Embryonic facial prominence (tissue), 1 donor: ENCODE data around the gene PLXNC1.

Source experiments
- DNase-seq: peaks from one replicate; pipeline ENCODE4 v3.0.0-alpha.2; 2016; ENCODE audit errors: extremely low spot score

The PLXNC1 gene

DNA sequence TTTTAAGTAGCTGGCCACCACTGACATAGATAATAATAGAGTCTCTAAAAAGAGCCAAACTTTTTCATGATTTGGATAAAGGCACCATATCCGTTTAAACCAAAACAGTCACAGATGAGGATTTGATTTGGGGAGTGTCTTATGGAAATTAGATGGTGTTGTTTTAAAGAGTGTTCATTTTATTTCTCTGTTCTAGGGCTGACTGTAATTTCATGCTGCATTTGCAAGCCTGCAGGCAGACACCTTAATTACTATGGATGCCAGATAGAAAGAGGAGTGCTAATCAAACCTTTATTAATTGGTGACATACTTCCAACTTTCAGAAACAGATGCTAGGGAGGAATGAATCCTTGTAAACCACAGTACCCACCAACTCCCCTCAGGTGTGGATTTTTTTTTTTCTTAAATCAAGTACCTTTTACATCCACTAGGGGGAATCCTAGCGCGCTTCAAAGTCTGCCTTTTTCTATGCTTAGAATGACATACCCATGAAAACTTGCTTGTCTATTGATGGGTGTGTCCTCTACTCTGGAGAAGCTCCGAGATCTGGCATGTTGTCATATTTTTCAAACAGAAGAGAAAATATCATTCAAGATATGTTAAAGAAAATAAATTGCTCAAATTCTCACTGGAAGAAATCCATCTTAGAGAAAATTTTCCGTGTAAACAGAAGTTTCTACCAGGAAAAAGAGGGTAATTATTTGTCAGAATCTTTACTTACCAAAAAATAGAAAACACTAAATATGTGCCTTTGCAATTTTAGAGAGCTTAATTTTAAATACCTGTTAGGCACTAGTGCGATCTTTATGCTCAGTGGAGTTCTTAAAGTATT, 14.2 kb upstream of the PLXNC1 start:
- peak; percentile 46 for DNase-seq

DNA sequence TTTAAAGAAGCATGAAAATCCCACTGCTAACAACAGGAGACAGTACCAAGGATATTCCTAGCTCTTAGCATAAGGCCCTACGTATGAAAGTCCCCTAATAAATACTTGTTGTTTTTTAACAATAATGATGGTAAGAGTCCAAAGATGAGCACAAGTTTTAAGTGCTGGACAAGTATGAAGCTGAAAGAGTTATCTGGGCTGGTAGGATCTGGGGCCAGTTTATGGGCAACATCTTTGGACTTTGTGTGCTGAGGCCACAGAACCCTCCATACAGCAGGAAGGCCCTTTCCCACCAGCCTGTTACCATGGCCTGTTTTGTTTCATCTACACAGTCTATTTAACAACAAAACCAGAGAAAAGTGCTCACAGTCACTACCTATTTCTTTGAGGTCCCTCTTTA, 12.5 kb upstream of the PLXNC1 start:
- DNase-seq, result no peak

DNA sequence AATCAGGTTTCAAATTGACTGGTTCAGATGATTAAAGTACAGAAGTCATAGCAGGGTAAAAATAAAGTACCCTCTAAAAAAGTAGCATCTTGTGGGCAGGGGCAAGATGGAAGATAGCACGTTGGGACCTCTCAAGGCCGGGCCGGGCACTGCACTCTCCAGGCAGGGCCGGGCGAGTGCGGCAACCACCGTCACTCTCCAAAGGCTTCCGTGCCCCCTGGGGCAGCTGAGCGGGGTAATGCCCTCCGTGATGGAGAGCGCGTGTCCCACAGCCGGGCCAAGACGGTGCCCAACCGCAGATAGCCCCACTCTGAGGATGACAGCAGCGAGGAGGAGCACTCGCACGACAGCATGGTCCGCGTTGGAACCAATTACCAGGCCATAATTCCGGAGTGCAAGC, 8.6 kb upstream of the PLXNC1 start:
- no peak for DNase-seq

DNA sequence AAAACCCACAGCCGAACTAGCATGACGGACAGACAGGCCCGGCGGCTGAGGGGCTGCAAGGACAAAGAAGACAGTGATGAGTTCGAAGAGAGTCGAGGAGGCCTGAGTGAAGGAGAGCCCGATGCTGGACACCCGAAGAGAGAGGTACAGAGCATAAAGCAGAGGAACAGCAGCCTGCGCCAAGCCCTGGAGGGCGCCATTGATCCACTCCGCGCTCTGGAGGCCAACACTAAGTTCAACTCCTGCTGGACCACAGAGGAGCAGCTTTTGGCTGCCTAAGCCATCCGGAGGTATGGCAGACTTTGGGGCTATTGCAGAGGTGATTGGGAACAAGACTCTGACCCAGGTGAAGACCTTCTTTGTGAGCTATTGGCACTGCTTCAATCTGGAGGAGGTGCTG, 7.8 kb upstream of the PLXNC1 start:
- DNase-seq, result no peak

DNA sequence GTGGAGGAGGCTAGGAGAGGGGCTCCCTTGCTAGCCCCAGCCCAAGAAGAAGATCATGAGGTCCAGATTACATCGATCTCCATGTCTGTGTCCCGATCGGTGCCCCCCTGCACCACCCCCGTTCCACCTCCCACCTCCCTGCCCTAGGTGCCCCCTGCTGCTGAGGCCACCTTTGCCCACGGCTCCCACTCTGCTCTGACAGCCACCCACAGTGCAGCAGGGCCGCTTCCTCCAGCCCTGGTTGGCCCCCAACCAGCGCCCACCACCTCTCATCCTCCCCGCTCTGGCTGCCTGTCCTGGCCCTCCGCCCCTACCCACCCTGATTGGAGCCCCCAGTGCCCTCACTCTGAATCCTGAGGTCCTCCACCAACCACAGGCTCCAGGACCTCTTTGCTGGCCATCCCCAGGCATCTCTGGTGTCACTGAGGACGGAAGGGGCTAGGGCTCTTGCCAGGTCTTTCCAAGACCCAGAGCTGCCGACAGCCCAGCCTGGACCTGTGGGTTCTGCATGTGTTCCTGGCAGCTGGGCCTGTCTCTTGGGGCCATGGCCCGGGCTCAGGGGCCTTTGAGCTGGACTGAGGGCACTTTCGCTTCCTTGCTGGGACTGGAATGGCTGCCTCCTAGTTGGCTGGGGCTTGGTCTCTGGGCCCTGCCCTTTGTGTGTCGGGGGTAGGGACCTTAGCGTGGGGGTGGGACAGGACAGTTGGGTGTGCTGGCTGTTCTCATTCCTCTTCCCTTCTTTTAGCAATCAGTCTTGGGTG, 7.2 kb upstream of the PLXNC1 start:
- no peak for DNase-seq

DNA sequence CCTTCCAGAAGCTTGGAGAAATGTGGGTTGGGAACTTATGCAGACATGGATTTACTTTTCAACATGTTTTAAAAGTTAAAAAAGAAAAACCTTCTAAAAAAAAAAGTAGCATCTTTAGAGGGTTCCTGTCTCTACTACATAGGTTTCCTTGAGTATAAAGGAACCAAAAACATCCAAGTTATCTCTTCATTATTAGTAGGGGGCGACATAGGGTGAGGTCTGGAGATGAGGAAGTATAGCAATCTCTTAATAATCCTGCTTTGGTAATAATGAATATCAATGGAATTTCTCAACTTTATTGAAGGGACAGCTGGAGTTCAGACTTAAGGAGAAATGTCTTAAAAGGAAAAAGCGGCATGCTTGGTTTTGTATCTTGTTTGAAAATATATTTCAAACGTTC, 6.5 kb upstream of the PLXNC1 start:
- no peak for DNase-seq

DNA sequence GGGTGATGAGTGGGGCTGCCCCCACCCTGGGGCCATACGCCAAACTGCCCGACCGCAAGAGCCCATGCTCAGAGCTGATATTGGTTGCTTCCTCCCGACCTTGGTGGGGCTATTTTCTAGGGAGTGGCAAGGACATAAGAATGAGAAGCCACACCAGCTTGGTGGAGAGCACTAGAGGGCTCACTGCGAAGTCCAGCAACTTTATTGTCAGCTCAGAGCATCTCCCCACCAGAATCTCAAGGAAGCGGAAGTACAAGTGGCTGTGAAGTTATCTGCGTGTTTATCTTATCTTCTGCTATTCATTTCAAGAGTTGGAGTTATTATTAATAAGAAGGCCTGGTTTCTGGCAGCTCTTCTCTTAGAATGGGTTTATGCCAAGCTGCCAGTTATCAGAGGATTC, 4.9 kb upstream of the PLXNC1 start:
- no peak for DNase-seq

DNA sequence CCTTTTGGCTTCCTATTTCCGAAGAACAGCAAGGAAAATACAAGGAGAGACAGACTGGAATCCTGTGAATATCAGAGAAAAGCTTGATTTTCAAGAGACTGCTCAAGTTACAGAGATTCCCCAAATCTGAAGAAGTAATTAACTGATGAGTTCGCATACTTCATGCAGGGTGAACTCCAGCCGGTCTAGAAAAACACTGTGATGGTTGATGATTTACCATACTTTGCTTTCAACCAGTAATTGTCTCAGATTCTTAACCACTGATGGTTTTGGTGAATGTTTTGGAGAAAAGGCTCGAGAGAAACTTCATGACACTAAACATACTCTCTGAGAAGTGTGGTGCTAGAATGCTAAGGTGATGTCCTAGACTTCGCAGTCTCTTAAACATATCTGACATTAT, 4.4 kb upstream of the PLXNC1 start:
- DNase-seq, result no peak

DNA sequence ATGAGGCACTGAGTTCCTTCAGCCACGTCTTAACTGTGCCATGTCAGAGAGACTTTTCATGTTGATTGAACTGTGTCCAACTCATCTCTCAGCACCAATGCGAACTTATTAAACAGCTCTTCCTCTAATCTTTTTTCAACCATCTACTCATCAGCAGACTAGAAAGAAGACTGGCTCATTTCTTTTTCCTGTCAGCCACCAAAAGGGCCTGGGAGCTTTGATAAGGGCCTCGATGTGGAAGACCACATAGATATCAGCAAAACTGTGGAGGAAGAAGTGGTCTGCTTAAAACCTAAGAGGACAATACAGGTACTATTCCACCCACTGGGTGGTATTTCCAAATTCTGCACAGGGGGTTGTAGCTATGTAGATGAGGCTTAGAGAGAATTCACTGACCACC, 3.6 kb upstream of the PLXNC1 start:
- DNase-seq, result no peak

DNA sequence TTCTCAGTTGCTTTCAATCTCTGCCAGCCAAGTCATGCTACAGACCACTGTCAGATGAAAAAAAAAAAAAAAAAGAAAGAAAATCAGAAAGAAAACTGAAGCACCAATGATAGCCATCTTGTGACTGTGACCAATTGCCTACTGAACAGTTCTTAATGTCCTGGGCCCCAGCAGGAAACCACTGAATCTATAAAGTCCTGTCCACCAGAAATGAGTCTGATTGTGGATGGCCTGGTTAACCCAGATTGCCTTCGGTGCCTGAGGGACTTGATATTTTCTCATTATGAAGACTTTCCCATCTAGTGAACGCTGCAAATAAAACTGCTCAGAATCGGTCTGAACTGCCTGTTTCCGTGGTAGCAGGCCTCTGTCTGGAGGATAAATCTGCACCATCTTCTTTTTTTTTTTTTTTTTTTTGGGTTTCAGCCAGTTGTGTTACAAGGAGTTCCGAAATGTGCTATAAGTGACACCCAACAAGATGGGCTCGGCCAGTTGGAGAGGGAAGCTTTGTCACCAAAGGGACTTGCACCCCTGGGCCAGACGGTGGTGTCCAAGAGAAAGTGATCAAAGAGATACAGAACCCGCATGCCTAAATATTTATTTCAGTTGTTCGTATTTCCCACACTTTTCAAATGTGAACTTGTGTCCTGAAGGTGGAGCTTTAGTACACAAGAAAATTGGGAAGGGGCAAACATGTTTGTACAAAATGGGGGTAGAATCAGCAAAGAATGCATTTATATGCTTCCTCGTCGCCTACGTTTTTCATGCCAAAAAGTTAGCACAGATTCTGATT, 3.0 kb upstream of the PLXNC1 start:
- peak; percentile 48 for DNase-seq

DNA sequence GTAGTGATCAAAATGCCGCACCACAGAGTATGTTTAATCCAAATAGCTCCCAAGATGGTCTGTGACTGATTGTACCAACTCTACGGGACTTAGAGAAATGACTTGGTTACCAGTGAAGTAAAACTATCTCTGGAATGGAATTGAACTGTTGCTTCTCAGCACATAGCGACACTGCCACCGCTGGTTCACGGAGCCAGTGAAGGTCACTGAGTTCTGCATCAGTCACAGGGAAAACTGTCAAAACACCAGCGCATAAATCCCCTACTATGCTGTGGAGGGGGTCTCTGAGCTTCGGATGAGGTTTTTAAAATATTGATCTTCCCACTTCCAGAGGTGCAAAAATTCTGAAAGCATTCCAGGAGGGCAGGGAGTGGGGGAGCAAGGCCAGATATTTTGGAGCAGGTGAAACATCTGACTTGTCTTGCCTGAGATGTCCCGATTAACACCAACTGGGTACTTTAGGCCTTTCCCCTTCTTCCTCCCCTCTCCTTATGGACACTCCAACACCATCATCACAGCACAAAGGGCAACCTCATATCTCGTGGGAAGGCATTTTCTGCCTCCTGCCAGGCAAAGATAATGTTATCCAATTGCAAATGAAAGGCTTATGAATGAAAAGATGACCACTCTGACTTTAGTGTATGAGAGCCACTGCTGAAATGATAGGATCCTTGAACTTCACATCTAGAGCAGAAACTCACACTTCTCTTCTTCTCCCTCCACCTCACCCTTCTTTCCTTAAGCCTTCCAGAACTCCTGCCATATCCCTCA, 2.0 kb upstream of the PLXNC1 start:
- no peak for DNase-seq

DNA sequence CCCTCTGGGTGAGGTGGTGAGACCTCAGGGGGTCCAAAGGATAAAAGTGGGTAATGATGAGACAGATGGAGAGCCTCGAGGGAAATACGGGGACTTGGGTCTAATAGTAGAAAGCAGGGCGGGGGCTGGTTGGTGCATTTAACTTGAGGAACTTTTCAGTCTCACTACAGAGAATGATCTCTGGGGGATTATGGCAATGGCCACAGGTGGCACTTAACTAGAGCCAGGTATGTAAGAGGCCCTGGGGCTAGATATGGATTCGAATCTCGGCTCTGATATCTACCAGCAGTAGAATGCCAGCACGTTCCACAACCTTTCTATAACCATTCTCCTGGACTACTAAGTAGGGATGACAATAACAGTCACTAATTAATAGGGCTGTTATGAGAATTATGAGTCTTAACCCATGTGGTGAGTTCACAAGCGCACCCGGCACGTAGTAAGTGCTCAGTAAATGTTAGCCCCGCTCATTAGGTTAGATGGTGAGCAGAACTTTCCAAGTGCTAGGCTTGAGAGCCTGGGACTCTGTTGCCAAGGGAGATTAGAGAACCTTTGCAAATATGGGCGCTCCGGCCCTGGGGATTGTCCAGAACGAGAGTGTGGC, 888 bp upstream of the PLXNC1 start:
- DNase-seq, result no peak

DNA sequence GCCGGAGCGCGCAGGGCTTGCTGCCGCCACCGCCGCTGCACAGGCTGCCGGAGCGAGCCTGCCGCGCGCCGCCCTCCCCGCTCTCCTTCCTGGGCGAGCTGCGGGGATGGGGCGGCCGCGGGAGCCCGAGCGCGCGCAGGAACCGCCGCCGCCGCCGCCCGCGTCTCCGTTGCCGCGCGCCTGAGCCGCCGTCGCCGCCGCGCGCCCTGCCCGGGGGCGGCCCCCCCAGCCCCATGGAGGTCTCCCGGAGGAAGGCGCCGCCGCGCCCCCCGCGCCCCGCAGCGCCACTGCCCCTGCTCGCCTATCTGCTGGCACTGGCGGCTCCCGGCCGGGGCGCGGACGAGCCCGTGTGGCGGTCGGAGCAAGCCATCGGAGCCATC, 352 bp downstream of the PLXNC1 start:
- no peak for DNase-seq

DNA sequence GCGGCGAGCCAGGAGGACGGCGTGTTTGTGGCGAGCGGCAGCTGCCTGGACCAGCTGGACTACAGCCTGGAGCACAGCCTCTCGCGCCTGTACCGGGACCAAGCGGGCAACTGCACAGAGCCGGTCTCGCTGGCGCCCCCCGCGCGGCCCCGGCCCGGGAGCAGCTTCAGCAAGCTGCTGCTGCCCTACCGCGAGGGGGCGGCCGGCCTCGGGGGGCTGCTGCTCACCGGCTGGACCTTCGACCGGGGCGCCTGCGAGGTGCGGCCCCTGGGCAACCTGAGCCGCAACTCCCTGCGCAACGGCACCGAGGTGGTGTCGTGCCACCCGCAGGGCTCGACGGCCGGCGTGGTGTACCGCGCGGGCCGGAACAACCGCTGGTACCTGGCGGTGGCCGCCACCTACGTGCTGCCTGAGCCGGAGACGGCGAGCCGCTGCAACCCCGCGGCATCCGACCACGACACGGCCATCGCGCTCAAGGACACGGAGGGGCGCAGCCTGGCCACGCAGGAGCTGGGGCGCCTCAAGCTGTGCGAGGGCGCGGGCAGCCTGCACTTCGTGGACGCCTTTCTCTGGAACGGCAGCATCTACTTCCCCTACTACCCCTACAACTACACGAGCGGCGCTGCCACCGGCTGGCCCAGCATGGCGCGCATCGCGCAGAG, 873 bp downstream of the PLXNC1 start:
- DNase-seq, result no peak

DNA sequence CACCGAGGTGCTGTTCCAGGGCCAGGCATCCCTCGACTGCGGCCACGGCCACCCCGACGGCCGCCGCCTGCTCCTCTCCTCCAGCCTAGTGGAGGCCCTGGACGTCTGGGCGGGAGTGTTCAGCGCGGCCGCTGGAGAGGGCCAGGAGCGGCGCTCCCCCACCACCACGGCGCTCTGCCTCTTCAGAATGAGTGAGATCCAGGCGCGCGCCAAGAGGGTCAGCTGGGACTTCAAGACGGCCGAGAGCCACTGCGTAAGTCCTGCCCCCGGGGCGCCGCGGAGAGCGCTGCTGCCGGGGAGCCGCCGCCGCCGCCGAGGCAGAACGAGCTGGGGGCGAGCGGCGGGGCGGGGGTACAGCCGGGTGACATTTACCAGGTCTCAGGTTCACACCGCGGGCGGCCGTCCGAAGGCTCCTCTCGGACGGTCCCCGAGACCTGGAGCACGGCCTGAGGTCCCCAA, 1.4 kb downstream of the PLXNC1 start:
- DNase-seq, result peak; percentile 27

DNA sequence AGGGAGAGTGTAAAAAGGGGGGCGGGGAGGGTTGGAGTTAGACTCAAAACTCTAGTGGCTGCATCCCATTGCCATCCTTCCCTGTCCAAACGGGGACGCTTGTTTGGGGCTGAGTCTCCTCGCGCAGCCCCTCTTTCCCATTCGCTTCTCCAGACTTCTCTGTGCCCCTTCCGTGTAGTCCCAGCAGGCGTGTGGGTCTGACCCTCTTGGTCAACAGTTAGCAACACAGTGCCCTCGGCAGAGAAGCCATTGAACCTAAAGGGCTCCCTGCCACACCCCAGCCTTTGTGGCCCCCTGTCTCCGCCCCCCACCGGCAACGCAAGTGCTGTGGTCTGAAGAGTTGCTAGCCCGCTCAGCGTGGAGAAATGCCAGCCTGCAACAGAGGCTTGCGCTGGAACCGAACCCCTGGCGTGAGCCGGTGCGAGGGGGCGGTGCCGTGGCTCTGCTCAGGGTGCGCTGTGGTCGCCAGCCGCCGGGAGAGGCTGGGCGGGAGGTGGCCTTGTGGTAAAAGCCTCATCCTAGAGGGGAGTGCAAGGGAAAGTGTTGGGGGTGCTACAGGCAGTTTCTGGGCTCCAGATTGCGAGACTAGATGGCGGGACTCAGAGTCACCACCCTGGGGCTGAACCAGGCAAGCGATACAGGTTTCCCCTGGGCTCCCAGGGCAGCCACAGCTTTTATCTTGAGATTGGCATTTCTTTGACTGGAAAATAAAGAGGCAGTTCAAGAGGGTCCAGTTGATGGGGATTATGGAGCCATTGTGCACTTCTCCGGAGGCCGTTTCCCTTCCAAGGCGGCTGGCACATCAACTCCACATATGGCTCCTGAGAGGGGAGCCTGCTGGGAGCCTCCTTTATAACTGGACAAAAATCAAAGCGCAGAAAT, 2.1 kb downstream of the PLXNC1 start:
- DNase-seq, result no peak

DNA sequence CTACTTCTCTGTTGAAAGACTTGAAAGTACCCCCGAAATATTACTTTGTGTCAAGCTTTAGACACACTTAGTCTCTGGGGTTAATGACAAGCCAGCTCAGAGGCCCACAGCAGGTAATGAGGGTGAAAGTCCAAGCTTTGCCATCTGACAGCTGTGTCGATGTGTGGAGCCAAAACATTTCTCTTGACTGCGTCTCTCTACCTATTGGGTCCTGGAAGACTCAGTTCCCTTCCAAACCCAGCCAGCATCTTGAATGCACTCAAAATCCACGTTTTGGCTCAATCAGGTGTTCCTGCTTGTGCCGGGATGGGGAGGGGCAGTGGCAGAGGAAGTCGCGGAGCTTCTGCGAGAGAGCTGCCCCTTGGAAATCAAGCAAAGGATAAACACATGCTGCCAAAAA, 3.2 kb downstream of the PLXNC1 start:
- no peak for DNase-seq

DNA sequence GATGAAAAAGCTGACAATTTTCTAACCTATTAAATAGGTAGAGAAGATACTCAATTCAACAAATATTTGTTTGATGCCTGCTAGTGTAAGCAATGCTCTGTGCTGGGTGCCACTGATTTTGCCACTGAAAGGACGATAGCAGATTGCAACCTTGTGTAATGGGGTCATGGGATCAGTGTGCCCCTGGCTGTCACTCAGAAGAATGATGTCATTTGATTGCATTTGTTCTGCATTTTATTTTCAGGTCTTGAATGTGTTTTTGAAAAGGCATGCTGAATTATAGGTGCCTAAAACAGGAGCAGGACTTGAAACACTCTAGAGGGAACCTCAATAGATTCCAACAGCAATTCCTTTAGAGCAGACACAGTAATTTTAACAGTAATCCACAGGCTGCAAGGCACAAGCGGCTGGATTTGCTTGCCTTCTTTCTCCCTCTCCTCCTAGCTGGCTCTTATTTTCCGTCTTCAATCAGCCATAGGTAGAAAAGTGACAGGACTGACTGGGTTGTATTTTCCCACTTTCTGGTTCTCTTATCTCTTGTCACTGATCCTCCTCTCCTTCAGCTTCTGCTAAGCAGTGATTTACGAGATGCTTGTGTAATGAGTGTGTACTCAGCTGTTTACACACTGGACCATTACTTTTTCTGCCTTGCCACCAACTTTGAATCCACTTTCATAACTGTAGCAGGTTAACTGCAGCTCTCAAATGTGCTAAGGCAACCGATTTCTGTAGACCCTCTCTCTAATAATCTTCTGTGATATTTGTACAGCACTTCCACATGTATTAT, 4.1 kb downstream of the PLXNC1 start:
- DNase-seq, result no peak

DNA sequence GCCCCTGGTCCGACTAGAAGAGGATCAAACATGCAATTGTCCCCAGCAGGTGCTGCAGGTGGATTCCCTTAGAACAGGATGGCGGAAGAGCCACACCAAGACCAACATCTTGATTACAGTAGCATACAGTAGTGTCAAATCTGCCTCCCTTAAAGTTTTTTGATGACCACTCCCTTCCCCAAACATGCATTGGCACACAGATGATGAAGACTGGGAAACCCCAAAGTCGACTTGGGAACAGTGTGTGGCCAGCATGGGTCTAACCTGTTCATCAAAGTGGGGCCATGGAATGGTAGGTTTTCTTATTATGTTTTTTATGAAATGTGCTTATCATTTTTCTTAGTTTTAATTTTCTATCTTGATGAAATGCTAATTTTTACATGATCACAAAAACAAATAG, 8.8 kb downstream of the PLXNC1 start:
- DNase-seq, result no peak
